ENCODE data around the gene SSNA1.

SSNA1 gene

GRCh38 chr9:137145731-137146526 lies 42.5 kb upstream of the SSNA1 start:
- H3K4me3 ChIP-seq = no peak overlapping the region
- TF ChIP-seq Cebpa-rat (IDR thresholded peaks at IDR 0.05) = no peak
- no peak overlapping the region for H3K4me2 ChIP-seq
- H3K9ac ChIP-seq = no peak overlapping the region
- H3K36me3 ChIP-seq = no peaks in the 10 kb centered on the region
- peaks cover 20% of the 10 kb centered on the region; the same call in 1 of the 2 replicates for H3K27me3 ChIP-seq
- peaks cover 38% of the 10 kb centered on the region for H3K4me1 ChIP-seq
- H3K27ac ChIP-seq = no peak overlapping the region
- no peaks in the 10 kb centered on the region for H3K9me3 ChIP-seq
- H4K20me1 ChIP-seq = peaks cover 7% of the 10 kb centered on the region; the same call in 1 of the 2 replicates

GRCh38 chr9:137146527-137146918 lies 42.0 kb upstream of the SSNA1 start:
- H3K36me3 ChIP-seq = no peaks in the 10 kb centered on the region
- no peak overlapping the region for H3K27ac ChIP-seq
- H3K9ac ChIP-seq = no peak overlapping the region
- TF ChIP-seq Cebpa-rat (IDR thresholded peaks at IDR 0.05) = no peak
- H3K4me2 ChIP-seq = no peak overlapping the region
- H4K20me1 ChIP-seq = peaks cover 1% of the 10 kb centered on the region; the same call in 1 of the 2 replicates
- no peak overlapping the region for H3K4me3 ChIP-seq
- H3K27me3 ChIP-seq = peaks cover 14% of the 10 kb centered on the region; the same call in 1 of the 2 replicates
- H3K4me1 ChIP-seq = peaks cover 41% of the 10 kb centered on the region
- H3K9me3 ChIP-seq = no peaks in the 10 kb centered on the region

GRCh38 chr9:137147091-137147792 lies 41.2 kb upstream of the SSNA1 start:
- Histone ChIP-seq H3K4me1 (peaks cover 48% of the 10 kb centered on the region), H3K36me3 (no peaks in the 10 kb centered on the region), H3K9ac (no peak overlapping the region), H4K20me1 (no peaks in the 10 kb centered on the region), H3K4me2 (peak overlapping the region; percentile 34; the same call in 1 of the 2 replicates), H3K27ac (no peak overlapping the region), H3K27me3 (peaks cover 8% of the 10 kb centered on the region; the same call in 1 of the 2 replicates), H3K4me3 (no peak overlapping the region), H3K9me3 (no peaks in the 10 kb centered on the region)
- no peak for TF ChIP-seq Cebpa-rat (IDR thresholded peaks at IDR 0.05)

GRCh38 chr9:137147793-137148160 lies 40.7 kb upstream of the SSNA1 start:
- H3K4me2 ChIP-seq = peak overlapping the region; percentile 89
- no peak overlapping the region for H3K4me3 ChIP-seq
- H3K36me3 ChIP-seq = no peaks in the 10 kb centered on the region
- no peak for TF ChIP-seq Cebpa-rat (IDR thresholded peaks at IDR 0.05)
- H3K9me3 ChIP-seq = no peaks in the 10 kb centered on the region
- H3K9ac ChIP-seq = no peak overlapping the region
- H3K4me1 ChIP-seq = peaks cover 49% of the 10 kb centered on the region
- H4K20me1 ChIP-seq = no peaks in the 10 kb centered on the region
- no peak overlapping the region for H3K27ac ChIP-seq
- H3K27me3 ChIP-seq = peaks cover 8% of the 10 kb centered on the region; the same call in 1 of the 2 replicates

GRCh38 chr9:137148242-137148641 lies 40.2 kb upstream of the SSNA1 start:
- no peak overlapping the region for H3K9ac ChIP-seq
- H3K27me3 ChIP-seq = peaks cover 5% of the 10 kb centered on the region; the same call in 1 of the 2 replicates
- H3K4me3 ChIP-seq = no peak overlapping the region
- no peak overlapping the region for H3K27ac ChIP-seq
- peak overlapping the region; percentile 89 for H3K4me2 ChIP-seq
- no peaks in the 10 kb centered on the region for H3K36me3 ChIP-seq
- TF ChIP-seq Cebpa-rat (IDR thresholded peaks at IDR 0.05) = no peak
- H3K4me1 ChIP-seq = peaks cover 49% of the 10 kb centered on the region
- H3K9me3 ChIP-seq = no peaks in the 10 kb centered on the region
- no peaks in the 10 kb centered on the region for H4K20me1 ChIP-seq

GRCh38 chr9:137148661-137149060 lies 39.8 kb upstream of the SSNA1 start:
- H3K27ac ChIP-seq = peak overlapping the region; percentile 61
- no peaks in the 10 kb centered on the region for H4K20me1 ChIP-seq
- peak overlapping the region; percentile 89 for H3K4me2 ChIP-seq
- no peak for TF ChIP-seq Cebpa-rat (IDR thresholded peaks at IDR 0.05)
- peaks cover 44% of the 10 kb centered on the region for H3K4me1 ChIP-seq
- peaks cover 1% of the 10 kb centered on the region; the same call in 1 of the 2 replicates for H3K27me3 ChIP-seq
- H3K4me3 ChIP-seq = no peak overlapping the region
- no peaks in the 10 kb centered on the region for H3K36me3 ChIP-seq
- H3K9me3 ChIP-seq = no peaks in the 10 kb centered on the region
- 0 out of 2 replicates have a peak overlapping the region, but pooled peaks have one; percentile 49 for H3K9ac ChIP-seq

- Histone ChIP-seq H3K27me3 (no peaks in the 10 kb centered on the region), H3K27ac (peak overlapping the region; percentile 61), H3K4me2 (peak overlapping the region; percentile 89), H3K9ac (peak overlapping the region; percentile 49), H3K4me3 (peak overlapping the region; percentile 59), H3K9me3 (no peaks in the 10 kb centered on the region), H4K20me1 (no peaks in the 10 kb centered on the region), H3K4me1 (peaks cover 43% of the 10 kb centered on the region), H3K36me3 (no peaks in the 10 kb centered on the region)
- TF ChIP-seq Cebpa-rat (IDR thresholded peaks at IDR 0.05) = 0 out of 2 replicates have a peak, but pooled peaks have one; percentile 24
These were observed 39.1 kb upstream of the SSNA1 start for GRCh38 chr9:137149363-137149762.

- no peaks in the 10 kb centered on the region for H3K27me3 ChIP-seq
- peak overlapping the region; percentile 61 for H3K27ac ChIP-seq
- peak overlapping the region; percentile 89 for H3K4me2 ChIP-seq
- H3K36me3 ChIP-seq = no peaks in the 10 kb centered on the region
- peaks cover 43% of the 10 kb centered on the region for H3K4me1 ChIP-seq
- H3K9me3 ChIP-seq = no peaks in the 10 kb centered on the region
- H3K9ac ChIP-seq = peak overlapping the region; percentile 49; the same call in 1 of the 2 replicates
- TF ChIP-seq Cebpa-rat (IDR thresholded peaks at IDR 0.05) = no peak
- no peaks in the 10 kb centered on the region for H4K20me1 ChIP-seq
- H3K4me3 ChIP-seq = peak overlapping the region; percentile 59
These were observed 38.4 kb upstream of the SSNA1 start for GRCh38 chr9:137149942-137150616.

- peak overlapping the region; percentile 89 for H3K4me2 ChIP-seq
- H3K36me3 ChIP-seq = no peaks in the 10 kb centered on the region
- H3K9ac ChIP-seq = no peak overlapping the region
- TF ChIP-seq Cebpa-rat (IDR thresholded peaks at IDR 0.05) = no peak
- peaks cover 43% of the 10 kb centered on the region for H3K4me1 ChIP-seq
- no peak overlapping the region for H3K27ac ChIP-seq
- no peaks in the 10 kb centered on the region for H3K9me3 ChIP-seq
- no peak overlapping the region for H3K4me3 ChIP-seq
- H3K27me3 ChIP-seq = no peaks in the 10 kb centered on the region
- no peaks in the 10 kb centered on the region for H4K20me1 ChIP-seq
These were observed 37.6 kb upstream of the SSNA1 start for GRCh38 chr9:137150617-137151457.
